Measurements from ENCODE around the gene IDE. TPM values are rescaled to one million over a fixed set of nuclear protein-coding genes. Genes with fewer than 3 reads are reported as not detected.

Gene IDE
- total RNA-seq, 1 experiment from 2014 or later = 55.8 TPM

GRCh38 chr10:92450896-92451295 lies 123.0 kb downstream of the IDE start:
- ATAC-seq = no peak
- Histone ChIP-seq H3K4me2 (ENCODE audit: low read length) (no peak overlapping the region), H3K27me3 (ENCODE audit: insufficient read depth, low read length) (no peaks in the 10 kb centered on the region), H3K4me1 (ENCODE audit: control insufficient read depth in 1 of 2, insufficient read depth in 2 of 2, low read length in 2 of 2) (no peaks in the 10 kb centered on the region), H3K4me3 (replicated peaks in 1 of 2; ENCODE audit: low read depth in 1 of 2, low read length in 2 of 2) (no peak overlapping the region), H2AFZ (ENCODE audit: low read depth, low read length, poor library complexity, severe bottlenecking) (no peak overlapping the region), H4K20me1 (ENCODE audit: insufficient read depth) (no peaks in the 10 kb centered on the region), H3K79me2 (ENCODE audit: insufficient read depth, low read length) (no peaks in the 10 kb centered on the region), H3K36me3 (ENCODE audit: control insufficient read depth in 1 of 2, insufficient read depth in 2 of 2, low read length in 2 of 2) (peaks cover 8 to 12% of the 10 kb centered on the region in 2 experiments; a peak in 3 of 4 replicates), H3K9ac (ENCODE audit: low read length) (no peak overlapping the region), H3K9me3 (ENCODE audit: control insufficient read depth in 1 of 2, insufficient read depth in 1 of 2, low read depth in 1 of 2, low read length in 2 of 2) (no peaks in the 10 kb centered on the region), H3K27ac (ENCODE audit: low read depth, low read length) (no peak overlapping the region), H3K9me2 (ENCODE audit: insufficient read depth) (no peaks in the 10 kb centered on the region)
- no peak for DNase-seq (ENCODE audit: low read depth, low spot score)
- TF ChIP-seq FOSL1 (IDR thresholded peaks at IDR 0.05; ENCODE audit: low read depth) = no peak
- TF ChIP-seq POLR2AphosphoS5 (IDR thresholded peaks at IDR 0.05; ENCODE audit: low read depth, low read length) = no peak
- TF ChIP-seq SIN3A (IDR thresholded peaks at IDR 0.05; ENCODE audit: low read depth) = no peak
- TF ChIP-seq ELF1 (IDR thresholded peaks at IDR 0.05; ENCODE audit: borderline replicate concordance, low read depth) = no peak
- no peak for TF ChIP-seq SP1 (IDR thresholded peaks at IDR 0.05; ENCODE audit: low read depth)
- RAD21 ChIA-PET (ENCODE audit: low non-redundant PET in 1 of 2, low total read pairs in 2 of 2, uncharacterized antibody in 2 of 2, unreplicated experiment in 2 of 2) = no interaction called here
- POLR2A ChIA-PET = no interaction called here
- intact Hi-C loops (cut with micrococcal nuclease) = no loop called here
- CTCF ChIA-PET = no interaction called here
- BruUV-seq (replicated peaks) = no TSS peak

- Histone ChIP-seq H3K27me3 (ENCODE audit: insufficient read depth, low read length) (no peaks in the 10 kb centered on the region), H4K20me1 (ENCODE audit: insufficient read depth) (no peaks in the 10 kb centered on the region), H3K27ac (ENCODE audit: low read depth, low read length) (no peak overlapping the region), H3K9me2 (ENCODE audit: insufficient read depth) (no peaks in the 10 kb centered on the region), H3K4me2 (ENCODE audit: low read length) (no peak overlapping the region), H2AFZ (ENCODE audit: low read depth, low read length, poor library complexity, severe bottlenecking) (no peak overlapping the region), H3K4me1 (ENCODE audit: control insufficient read depth in 1 of 2, insufficient read depth in 2 of 2, low read length in 2 of 2) (no peaks in the 10 kb centered on the region), H3K9ac (ENCODE audit: low read length) (no peak overlapping the region), H3K36me3 (ENCODE audit: control insufficient read depth in 1 of 2, insufficient read depth in 2 of 2, low read length in 2 of 2) (no peaks in the 10 kb centered on the region), H3K79me2 (ENCODE audit: insufficient read depth, low read length) (no peaks in the 10 kb centered on the region), H3K4me3 (replicated peaks in 1 of 2; ENCODE audit: low read depth in 1 of 2, low read length in 2 of 2) (no peak overlapping the region), H3K9me3 (ENCODE audit: control insufficient read depth in 1 of 2, insufficient read depth in 1 of 2, low read depth in 1 of 2, low read length in 2 of 2) (no peaks in the 10 kb centered on the region)
- ATAC-seq = no peak
- TF ChIP-seq POLR2AphosphoS5 (IDR thresholded peaks at IDR 0.05; ENCODE audit: low read depth, low read length) = no peak
- TF ChIP-seq, protein P1, sequence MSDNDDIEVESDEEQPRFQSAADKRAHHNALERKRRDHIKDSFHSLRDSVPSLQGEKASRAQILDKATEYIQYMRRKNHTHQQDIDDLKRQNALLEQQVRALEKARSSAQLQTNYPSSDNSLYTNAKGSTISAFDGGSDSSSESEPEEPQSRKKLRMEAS (IDR thresholded peaks at IDR 0.05) = no peak
- no peak for TF ChIP-seq EGR1 (IDR thresholded peaks at IDR 0.05; ENCODE audit: low read depth)
- no peak for TF ChIP-seq YY1 (IDR thresholded peaks at IDR 0.05; ENCODE audit: extremely low read depth, insufficient replicate concordance, low read depth, low read length)
- no peak for TF ChIP-seq SIN3A (IDR thresholded peaks at IDR 0.05; ENCODE audit: low read depth)
- ChIA-PET POLR2A (no interaction called here), RAD21 (ENCODE audit: low non-redundant PET in 1 of 2, low total read pairs in 2 of 2, uncharacterized antibody in 2 of 2, unreplicated experiment in 2 of 2) (no interaction called here), CTCF (no interaction called here)
- no TSS peak for BruUV-seq (replicated peaks)
- no peak for DNase-seq (ENCODE audit: low read depth, low spot score)
- intact Hi-C loops (cut with micrococcal nuclease) = no loop called here
Observed at GRCh38 chr10:92440578-92440977, 133.3 kb downstream of the IDE start.
